Activated naive CD4-positive, alpha-beta T cell treated with anti-CD3 and anti-CD28 coated beads, Interleukin-2, amount 10 ng/mL, durations not matched to agents 7 days and 5 days (primary cell): ENCODE measurements around the gene THAP9.
"Not testable (repeated sequence)": the region's sequence is repeated elsewhere in the genome, so short reads cannot be mapped to it uniquely, and the experiment has no call there.

Source experiments
- CTCF ChIA-PET: fragments of 350-600 bp; sonication (Branson Sonifier 250); formaldehyde crosslinking; loops from one replicate; lab custom pipeline; 2021; ENCODE audit warnings: antibody characterized with exemption; lab: Charles Lee
- DNase-seq: peaks from one replicate; pipeline ENCODE4 v3.0.0-alpha.2; 2020
- H3K27ac Mint-ChIP-seq: one replicate; pipeline ENCODE4 v1.8.0; 2021; ENCODE audit warnings: mild to moderate bottlenecking, moderate library complexity, mixed read lengths
- H3K27me3 Mint-ChIP-seq: one replicate; pipeline ENCODE4 v1.8.0; 2021; ENCODE audit warnings: mild to moderate bottlenecking, mixed read lengths
- H3K36me3 Mint-ChIP-seq: one replicate; pipeline ENCODE4 v1.8.0; 2021; ENCODE audit warnings: mixed read lengths
- H3K4me1 Mint-ChIP-seq: one replicate; pipeline ENCODE4 v1.8.0; 2021; ENCODE audit warnings: mixed read lengths
- H3K4me3 Mint-ChIP-seq: one replicate; pipeline ENCODE4 v1.8.0; 2021; ENCODE audit warnings: mild to moderate bottlenecking, moderate library complexity, mixed read lengths
- H3K9me3 Mint-ChIP-seq: one replicate; pipeline ENCODE4 v1.8.0; 2021; ENCODE audit warnings: mixed read lengths

THAP9 gene, protein sequence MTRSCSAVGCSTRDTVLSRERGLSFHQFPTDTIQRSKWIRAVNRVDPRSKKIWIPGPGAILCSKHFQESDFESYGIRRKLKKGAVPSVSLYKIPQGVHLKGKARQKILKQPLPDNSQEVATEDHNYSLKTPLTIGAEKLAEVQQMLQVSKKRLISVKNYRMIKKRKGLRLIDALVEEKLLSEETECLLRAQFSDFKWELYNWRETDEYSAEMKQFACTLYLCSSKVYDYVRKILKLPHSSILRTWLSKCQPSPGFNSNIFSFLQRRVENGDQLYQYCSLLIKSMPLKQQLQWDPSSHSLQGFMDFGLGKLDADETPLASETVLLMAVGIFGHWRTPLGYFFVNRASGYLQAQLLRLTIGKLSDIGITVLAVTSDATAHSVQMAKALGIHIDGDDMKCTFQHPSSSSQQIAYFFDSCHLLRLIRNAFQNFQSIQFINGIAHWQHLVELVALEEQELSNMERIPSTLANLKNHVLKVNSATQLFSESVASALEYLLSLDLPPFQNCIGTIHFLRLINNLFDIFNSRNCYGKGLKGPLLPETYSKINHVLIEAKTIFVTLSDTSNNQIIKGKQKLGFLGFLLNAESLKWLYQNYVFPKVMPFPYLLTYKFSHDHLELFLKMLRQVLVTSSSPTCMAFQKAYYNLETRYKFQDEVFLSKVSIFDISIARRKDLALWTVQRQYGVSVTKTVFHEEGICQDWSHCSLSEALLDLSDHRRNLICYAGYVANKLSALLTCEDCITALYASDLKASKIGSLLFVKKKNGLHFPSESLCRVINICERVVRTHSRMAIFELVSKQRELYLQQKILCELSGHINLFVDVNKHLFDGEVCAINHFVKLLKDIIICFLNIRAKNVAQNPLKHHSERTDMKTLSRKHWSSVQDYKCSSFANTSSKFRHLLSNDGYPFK

DNA sequence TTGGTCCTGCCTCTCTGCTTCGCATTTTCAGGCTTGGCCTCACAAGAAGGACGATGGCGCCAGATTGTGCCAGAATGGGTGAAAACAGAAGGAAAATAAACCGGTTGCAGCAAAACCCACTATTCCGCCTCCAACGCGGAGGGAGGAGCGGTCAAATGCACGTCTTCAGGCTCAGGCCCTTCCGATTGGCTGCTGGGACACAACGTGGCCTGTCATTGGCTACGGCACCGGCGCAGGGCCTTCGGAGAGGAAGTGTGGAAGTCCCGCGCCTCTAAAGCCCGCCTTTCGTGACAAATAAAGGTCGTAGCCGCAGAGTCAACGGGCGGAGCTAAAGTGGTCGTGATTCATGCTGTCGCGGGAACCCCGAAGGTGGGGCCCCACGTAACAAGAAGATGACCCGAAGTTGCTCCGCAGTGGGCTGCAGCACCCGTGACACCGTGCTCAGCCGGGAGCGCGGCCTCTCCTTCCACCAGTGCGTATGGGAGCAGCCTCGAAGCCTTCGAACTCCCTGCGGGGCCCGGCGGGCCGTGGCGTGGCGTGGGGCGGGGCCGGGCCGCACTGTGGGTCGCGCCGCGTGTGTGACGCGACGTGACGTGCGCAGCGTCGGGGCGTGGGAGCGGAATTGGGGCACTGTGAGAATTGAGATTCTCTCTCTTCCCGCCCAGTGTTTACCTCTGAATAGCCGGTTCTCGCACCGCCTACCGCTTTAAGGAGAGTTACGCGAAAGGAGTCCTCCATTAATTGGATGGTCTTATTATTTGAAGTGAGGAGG is at the start of gene THAP9:
Gene THAP9 (plus strand): TSS at position 325 of the 772 bp plus-strand sequence. CDS start 68 bp downstream, at position 393.
- H3K36me3 Mint-ChIP-seq, result peaks cover 17% of the 10 kb centered on the region
- H3K4me3 Mint-ChIP-seq, result no peak within 1 kb of the TSS
- DNase-seq, result peak; percentile 99
- CTCF ChIA-PET, result interaction anchor here (1.2 to 5.6 kb wide), 5 partner anchors 24 to 134 kb away, joined by 3 to 91 read pairs (median 5); partner anchors contain the start of gene COPS4
- no peak within 1 kb of the TSS for H3K27ac Mint-ChIP-seq
- no peaks in the 10 kb centered on the region for H3K27me3 Mint-ChIP-seq
- H3K4me1 Mint-ChIP-seq, result peaks cover 34% of the 10 kb centered on the region
- no peaks in the 10 kb centered on the region for H3K9me3 Mint-ChIP-seq

DNA sequence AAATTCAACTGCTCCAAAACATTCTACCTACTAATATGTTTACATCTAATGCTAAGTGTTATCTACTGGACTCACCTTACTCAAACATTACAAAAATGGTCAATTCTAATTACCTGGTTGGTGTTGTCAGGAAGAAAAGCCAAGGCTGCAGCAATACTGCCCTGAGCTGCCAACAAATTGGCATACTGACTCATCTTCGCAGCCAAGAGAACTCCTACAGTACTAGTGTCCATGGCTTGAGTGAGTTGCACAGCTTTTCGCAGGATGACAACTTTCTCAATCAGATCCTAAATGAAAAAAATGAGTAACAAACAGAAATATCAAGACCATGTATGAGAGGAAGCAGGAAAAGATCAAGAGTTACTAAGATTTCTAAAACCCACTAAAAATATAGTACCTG is 49.2 kb upstream of the THAP9 start:
- DNase-seq, result no peak
- no peaks in the 10 kb centered on the region for H3K27me3 Mint-ChIP-seq
- CTCF ChIA-PET, result interaction anchor here (0.8 to 5.5 kb wide), 11 partner anchors 10 to 593 kb away, joined by 3 to 91 read pairs (median 4); partner anchors contain the start of gene COPS4
- H3K36me3 Mint-ChIP-seq, result peaks cover 55% of the 10 kb centered on the region
- H3K4me1 Mint-ChIP-seq, result no peaks in the 10 kb centered on the region
- no peak overlapping the region for H3K4me3 Mint-ChIP-seq
- H3K27ac Mint-ChIP-seq, result no peak overlapping the region
- H3K9me3 Mint-ChIP-seq, result no peaks in the 10 kb centered on the region

DNA sequence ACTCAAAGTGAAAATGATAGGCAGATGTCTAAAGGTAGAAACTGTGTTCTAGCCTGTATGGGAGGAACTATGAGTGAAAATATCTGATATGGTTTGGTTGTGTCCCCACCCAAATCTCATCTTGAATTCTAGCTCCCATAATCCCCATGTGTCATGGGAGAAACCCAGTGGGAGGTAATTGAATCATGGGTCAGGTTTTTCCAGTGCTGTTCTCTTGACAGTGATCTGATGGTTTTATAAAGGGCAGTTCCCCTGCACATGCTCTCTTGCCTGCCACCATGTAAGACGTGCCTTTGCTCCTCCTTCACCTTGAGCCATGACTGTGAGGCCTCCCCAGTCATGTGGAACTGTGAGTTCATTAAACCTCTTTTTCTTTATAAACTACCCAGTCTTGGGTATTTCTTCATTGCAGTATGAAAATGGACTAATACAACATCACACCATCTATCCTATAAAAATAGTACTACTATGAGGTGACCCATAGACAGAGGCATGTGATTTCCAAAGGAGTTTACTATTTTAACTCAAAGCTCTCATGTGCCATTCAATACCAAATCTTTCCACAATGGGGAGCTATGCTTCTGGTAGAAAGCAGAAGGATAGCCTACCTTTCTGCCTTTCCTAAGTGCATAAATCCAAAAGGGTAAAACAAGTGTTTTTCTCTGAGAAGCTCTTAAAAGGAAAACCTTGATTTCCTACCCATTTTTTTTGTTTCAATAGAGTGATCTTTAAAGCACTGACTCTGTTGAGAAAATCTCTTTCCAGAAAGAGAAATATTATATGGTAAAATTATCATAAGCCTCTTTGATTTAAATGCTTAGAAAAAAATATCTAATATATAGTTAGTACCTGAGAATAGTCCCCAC is 48.4 kb upstream of the THAP9 start:
- Mint-ChIP-seq H3K36me3 (peaks cover 53% of the 10 kb centered on the region), H3K9me3 (no peaks in the 10 kb centered on the region), H3K27ac (peak overlapping the region; percentile 25), H3K4me1 (no peaks in the 10 kb centered on the region), H3K27me3 (no peaks in the 10 kb centered on the region), H3K4me3 (no peak overlapping the region)
- CTCF ChIA-PET, result interaction anchor here (0.6 to 5.5 kb wide), 30 partner anchors 11 to 592 kb away, joined by 3 to 91 read pairs (median 4); partner anchors contain the start of genes COPS4 and LIN54
- DNase-seq, result no peak

DNA sequence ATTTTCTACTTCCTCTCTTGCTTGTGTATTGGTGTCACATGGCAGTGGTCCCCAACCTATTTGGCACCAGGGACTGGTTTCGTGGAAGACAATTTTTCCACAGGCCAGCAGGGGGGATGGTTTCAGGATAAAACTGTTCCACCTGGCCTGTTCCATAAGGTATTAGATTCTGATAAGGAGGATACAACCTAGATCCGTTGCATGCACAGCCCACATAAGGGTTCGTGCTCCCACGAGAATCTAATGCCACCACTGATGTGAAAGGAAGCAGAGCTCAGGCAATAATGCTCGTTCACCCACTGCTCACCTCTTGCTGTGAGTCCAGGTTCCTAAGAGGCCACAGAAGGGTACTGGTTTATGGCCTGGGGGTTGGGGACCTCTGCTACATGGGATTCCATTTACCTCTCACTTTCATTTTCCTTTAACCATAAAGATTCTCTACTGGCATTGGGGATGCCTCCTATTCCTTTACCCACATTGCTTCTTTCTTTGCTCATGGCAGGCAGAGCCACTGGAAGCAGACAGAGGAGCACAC is 47.7 kb upstream of the THAP9 start:
- Mint-ChIP-seq H3K36me3 (peaks cover 50% of the 10 kb centered on the region), H3K27ac (peak overlapping the region; percentile 25)

DNA sequence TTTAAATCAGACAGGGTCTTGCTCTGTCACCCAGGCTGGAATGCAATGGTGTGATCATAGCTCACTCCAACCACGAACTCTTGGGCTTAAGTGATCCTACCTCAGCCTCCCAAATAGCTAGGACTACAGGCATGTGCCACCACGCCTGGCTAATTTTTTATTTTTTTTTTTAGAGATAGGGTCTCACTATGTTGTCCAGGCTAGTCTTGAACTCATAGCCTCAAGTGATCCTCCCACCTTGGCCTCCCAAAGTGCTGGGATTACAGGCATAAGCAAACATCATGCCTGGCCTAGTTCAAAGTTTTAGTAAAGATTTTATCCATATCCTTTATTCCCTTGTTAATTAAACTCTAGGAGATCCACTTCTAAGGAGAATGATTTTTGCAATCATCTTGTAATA is 40.0 kb upstream of the THAP9 start:
- peaks cover 43% of the 10 kb centered on the region for H3K36me3 Mint-ChIP-seq
- H3K9me3 Mint-ChIP-seq, H3K27ac Mint-ChIP-seq, CTCF ChIA-PET, H3K4me3 Mint-ChIP-seq, DNase-seq, H3K27me3 Mint-ChIP-seq: not testable (repeated sequence)
- H3K4me1 Mint-ChIP-seq, result peaks cover 18% of the 10 kb centered on the region

More for the DNA sequence above, 47.7 kb upstream of the THAP9 start:
- no peak overlapping the region for H3K4me3 Mint-ChIP-seq
- DNase-seq, result no peak
- CTCF ChIA-PET, result interaction anchor here (0.7 to 5.5 kb wide), 27 partner anchors 11 to 431 kb away, joined by 3 to 91 read pairs (median 4); partner anchors contain the start of genes COPS4 and LIN54
- H3K4me1 Mint-ChIP-seq, result no peaks in the 10 kb centered on the region
- H3K27me3 Mint-ChIP-seq, result no peaks in the 10 kb centered on the region
- no peaks in the 10 kb centered on the region for H3K9me3 Mint-ChIP-seq

DNA sequence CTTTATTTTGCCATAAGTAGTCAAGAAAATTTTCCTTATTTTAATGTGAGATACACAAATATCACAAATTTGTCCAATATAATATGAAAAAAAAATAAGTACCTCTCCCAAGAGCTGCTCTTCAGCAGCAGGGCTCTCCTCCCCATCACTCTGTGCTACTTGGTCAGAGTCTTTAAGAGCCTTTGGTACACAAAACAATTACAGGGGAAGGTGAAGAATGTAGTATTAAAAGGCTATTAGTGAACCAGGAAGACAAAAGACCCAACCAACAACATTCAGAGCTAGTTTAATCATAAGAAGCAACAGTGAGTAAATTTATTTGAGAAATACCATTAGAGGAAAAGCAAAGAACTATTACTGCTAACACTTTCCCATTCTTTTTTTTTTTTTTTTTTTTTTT is 39.0 kb upstream of the THAP9 start:
- Mint-ChIP-seq H3K4me1 (peaks cover 29% of the 10 kb centered on the region), H3K36me3 (peaks cover 46% of the 10 kb centered on the region), H3K27ac (no peak overlapping the region), H3K27me3 (no peaks in the 10 kb centered on the region), H3K9me3 (no peaks in the 10 kb centered on the region), H3K4me3 (no peak overlapping the region)
- CTCF ChIA-PET, result interaction anchor here (5.2 kb wide), 1 partner anchor 10 kb away, joined by 34 read pairs; no protein-coding TSS in a partner anchor
- DNase-seq, result no peak

DNA sequence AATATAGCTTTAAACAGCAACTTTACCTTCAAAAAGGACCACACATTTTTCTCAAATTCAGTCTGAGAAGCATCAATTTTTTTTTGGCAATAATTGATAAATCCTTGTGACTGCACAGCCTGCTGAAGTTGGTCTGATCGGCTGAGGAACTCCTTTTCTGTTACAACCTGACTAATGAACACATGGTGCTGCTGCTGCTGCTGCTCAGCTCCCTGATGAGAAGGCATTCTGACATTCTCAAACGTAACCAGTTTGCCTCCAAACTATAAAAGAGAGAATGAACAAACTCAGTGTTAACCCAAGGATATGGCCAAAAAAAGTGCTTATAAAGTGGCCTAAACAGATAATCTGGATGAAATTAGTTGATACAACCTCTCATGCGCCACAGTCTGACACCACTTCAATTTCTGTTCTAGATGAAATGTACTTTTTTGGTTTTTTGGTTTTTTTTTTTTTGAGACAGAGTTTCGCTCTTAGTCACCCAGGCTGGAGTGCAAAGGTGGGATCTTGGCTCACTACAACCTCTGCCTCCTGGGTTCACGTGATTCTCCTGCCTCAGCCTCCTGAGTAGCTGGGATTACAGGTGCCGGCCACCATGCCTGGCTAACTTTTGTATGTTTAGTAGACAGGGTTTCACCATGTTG is 36.1 kb upstream of the THAP9 start:
- Mint-ChIP-seq H3K4me1 (peaks cover 41% of the 10 kb centered on the region), H3K36me3 (peaks cover 58% of the 10 kb centered on the region), H3K9me3 (no peaks in the 10 kb centered on the region), H3K4me3 (peak overlapping the region; percentile 9), H3K27ac (peak overlapping the region; percentile 89), H3K27me3 (no peaks in the 10 kb centered on the region)
- CTCF ChIA-PET, result interaction anchor here (1.2 to 5.2 kb wide), 3 partner anchors 12 to 36 kb away, joined by 3 to 34 read pairs (median 4); partner anchors contain the start of gene THAP9
- DNase-seq, result peak; percentile 35

DNA sequence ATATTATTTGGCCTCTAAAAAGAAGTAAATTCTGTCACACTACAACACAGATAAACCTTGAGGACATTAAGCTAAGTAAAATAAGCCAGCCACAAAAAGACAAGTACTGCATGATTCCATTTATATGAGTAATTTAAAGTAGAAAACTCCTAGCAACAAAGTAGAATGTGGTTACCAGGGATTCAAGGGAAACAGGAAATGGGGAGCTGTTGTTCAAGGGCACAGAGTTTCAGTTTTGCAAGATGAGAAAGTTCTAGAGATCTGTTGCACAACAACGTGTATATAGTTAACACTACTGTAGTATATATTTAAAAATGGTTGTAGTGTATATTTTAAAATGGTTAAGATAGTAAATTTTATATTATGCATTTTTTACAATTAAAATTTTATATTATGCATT is 34.9 kb upstream of the THAP9 start:
- Mint-ChIP-seq H3K27ac (peak overlapping the region; percentile 89), H3K27me3 (no peaks in the 10 kb centered on the region), H3K4me3 (peak overlapping the region; percentile 17), H3K4me1 (peaks cover 41% of the 10 kb centered on the region), H3K36me3 (peaks cover 65% of the 10 kb centered on the region), H3K9me3 (no peaks in the 10 kb centered on the region)
- DNase-seq, result peak; percentile 46
- CTCF ChIA-PET, result interaction anchor here (1.0 to 5.2 kb wide), 3 partner anchors 14 to 416 kb away, joined by 3 to 34 read pairs (median 5); partner anchors contain the start of gene THAP9

DNA sequence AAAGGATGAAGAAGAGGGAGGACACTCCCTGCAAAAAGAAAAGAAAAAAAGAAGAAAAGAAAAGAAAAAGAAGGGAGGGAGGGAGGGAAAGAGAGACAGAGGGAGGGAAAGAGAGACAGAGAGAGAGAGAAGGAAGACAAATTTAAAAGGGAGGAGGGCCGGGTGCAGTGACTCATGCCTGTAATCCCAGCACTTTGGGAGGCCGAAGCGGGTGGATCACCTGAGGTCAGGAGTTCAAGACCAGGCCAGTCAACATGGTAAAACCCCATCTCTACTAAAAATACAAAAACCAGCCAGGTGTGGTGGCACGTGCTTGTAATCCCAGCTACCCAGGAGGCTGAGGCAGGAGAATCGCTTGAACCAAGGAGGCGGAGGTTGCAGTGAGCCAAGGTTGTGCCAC is 34.5 kb upstream of the THAP9 start:
- H3K4me3 Mint-ChIP-seq, H3K27me3 Mint-ChIP-seq, H3K9me3 Mint-ChIP-seq, DNase-seq: not testable (repeated sequence)
- CTCF ChIA-PET, result interaction anchor here (1.0 to 5.2 kb wide), 3 partner anchors 14 to 416 kb away, joined by 3 to 34 read pairs (median 5); no protein-coding TSS in a partner anchor
- Mint-ChIP-seq H3K4me1 (peaks cover 41% of the 10 kb centered on the region), H3K27ac (peak overlapping the region; percentile 89), H3K36me3 (peaks cover 69% of the 10 kb centered on the region)

DNA sequence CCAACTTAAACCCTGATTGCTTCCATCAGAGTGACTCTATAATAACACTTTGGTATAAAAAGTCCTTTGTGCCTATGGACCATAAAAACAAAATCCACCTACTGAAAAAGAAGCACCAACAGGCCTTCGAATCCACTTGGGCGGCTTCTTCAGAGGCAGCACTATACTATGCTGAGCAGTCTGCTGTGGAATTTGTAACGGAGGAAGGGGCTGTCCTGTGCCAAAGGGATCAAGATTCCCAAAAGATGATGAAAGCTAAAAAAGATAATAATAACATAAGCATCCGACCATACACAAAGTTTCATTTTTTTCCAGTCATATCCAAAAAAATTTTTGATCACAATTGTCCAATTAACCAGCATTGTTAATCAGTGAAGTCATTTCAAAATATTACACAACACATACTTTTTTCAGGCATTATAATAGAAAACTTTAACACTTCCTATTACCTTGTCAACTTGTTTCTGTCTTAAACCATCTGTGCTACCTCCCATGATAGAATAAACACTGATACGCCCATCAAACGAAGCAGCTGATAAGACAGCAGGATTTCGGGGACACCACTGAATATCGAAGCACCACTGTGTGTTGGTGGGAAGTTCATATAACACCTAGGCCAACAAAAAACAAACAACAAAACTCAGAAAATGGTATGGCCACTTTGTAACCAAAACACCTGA is 33.7 kb upstream of the THAP9 start:
- Mint-ChIP-seq H3K4me3 (no peak overlapping the region), H3K27me3 (no peaks in the 10 kb centered on the region), H3K36me3 (peaks cover 65% of the 10 kb centered on the region), H3K27ac (peak overlapping the region; percentile 89), H3K9me3 (no peaks in the 10 kb centered on the region), H3K4me1 (peaks cover 41% of the 10 kb centered on the region)
- DNase-seq, result no peak
- CTCF ChIA-PET, result interaction anchor here (0.7 to 1.8 kb wide), 6 partner anchors 13 to 394 kb away, joined by 3 to 9 read pairs (median 3); no protein-coding TSS in a partner anchor

DNA sequence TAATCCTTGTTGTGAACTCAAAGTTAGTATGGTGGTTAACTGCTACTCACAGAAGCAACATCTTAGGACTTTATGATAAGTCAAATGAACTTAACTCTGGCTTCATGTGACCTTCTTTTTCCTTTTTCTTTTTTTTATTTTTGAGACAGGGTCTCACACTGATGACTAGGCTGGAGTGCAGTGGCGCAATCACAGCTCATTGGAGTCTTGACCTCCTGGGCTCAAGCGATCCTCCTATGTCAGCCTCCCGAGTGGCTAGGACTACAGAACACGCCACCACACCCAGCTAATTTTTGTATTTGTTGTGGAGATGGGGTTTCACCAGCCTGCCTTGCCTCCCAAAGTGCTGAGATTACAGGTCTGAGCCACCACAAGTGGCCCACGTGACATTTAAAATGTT is 32.0 kb upstream of the THAP9 start:
- Mint-ChIP-seq H3K27me3 (no peaks in the 10 kb centered on the region), H3K4me1 (peaks cover 38% of the 10 kb centered on the region), H3K9me3 (no peaks in the 10 kb centered on the region), H3K4me3 (no peak overlapping the region), H3K27ac (no peak overlapping the region), H3K36me3 (peaks cover 57% of the 10 kb centered on the region)
- DNase-seq, result no peak
- CTCF ChIA-PET, result interaction anchor here (1.4 to 1.7 kb wide), 2 partner anchors 11 to 16 kb away, joined by 3 to 4 read pairs; no protein-coding TSS in a partner anchor
